Right ventricle myocardium inferior (tissue), 1 donor: ENCODE data around the gene LMBRD2. TPM values are rescaled to one million over a fixed set of nuclear protein-coding genes. Genes with fewer than 3 reads are reported as not detected.

ENCODE experiments used
- ATAC-seq: fragments of 200-7000 bp; cut with Tn5 transposase; one replicate; pipeline ENCODE4 v1.9.1; 2020; ENCODE audit warnings: mild to moderate bottlenecking, moderate library complexity
- DNase-seq: peaks from one replicate; pipeline ENCODE4 v3.0.0; 2021; ENCODE audit errors: missing footprints
- intact Hi-C: fragments of 100-400 bp; cut with DNase I; formaldehyde crosslinking; loops from one replicate; pipeline ENCODE4 v1.11.0; 2022
- total RNA-seq: library from RNA; stranded (reverse); fragmentation: NEBNext Ultra II Directional; extraction: Animal tissue kit (Norgen Biotek cat#: 25700); gene quantifications from one replicate; pipeline ENCODE4 v1.2.1, GENCODE V29; 2021
- donor health status: DM: no; HTN: yes; CAD: no; lungs with severe emphysema.

The LMBRD2 gene
- total RNA-seq, 1 donor from 2014 or later, result 10.4 TPM

GRCh38 chr5:36170832-36171424 lies 19.2 kb upstream of the LMBRD2 start:
- intact Hi-C loops, result loop anchor here (10.0 kb wide), 1 partner anchor 524 kb away; no protein-coding TSS in a partner anchor

DNA sequence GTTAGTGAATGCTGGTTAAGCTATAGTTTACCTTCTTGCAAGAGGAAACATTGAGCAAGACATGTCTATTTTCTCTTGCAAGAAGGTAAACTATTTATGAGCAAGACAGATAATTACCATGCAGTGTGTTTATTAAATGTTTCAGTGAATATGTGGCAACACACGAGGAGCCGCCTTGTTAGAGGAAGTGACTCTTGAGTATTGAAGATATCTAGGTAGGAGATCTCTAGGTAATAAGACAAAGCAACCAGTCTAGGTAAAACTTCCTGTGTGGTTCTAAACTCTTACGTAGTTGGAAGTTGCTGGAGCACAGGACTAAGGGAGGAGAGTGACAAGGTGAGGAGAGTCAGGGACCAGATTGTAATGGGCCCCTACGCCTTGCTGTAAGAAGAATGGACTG lies 17.1 kb upstream of the LMBRD2 start:
- no peak for DNase-seq
- no peak for ATAC-seq
- intact Hi-C loops, result no loop called here

More at GRCh38 chr5:36170832-36171424, 19.2 kb upstream of the LMBRD2 start:
- DNase-seq (no peak), ATAC-seq (no peak)

GRCh38 chr5:36164461-36164860 lies 12.8 kb upstream of the LMBRD2 start:
- intact Hi-C loops, result no loop called here
- ATAC-seq (no peak), DNase-seq (no peak)

DNA sequence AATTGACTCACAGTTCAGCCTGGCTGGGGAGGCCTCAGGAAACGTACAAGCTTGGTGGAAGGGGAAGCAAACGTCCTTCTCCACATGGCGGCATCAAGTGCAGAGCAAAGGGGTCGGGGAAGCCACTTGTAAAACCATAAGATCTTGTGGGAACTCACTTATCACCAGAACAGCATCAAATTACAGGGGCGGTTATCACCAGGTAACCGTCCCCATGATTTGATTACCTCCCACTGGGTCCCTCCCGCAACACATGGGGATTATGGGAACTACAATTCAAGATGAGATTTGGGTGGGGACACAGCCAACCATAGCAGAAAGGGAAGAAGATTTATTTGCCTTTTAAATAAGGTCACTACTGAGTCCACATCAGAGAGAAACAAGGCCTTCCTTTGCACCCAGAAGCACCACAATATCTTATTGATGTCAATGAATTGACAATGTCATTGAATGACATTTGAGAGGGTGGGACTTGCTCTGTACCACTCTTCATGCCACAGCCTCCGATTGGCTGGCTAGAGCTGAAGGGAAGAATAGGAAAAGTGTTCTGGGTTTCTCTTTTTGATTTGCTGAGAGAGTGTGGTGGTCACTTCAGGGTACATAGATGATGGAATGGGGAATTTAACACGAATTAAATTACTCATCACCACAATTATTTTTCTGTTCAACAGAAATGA lies 11.3 kb upstream of the LMBRD2 start:
- no peak for DNase-seq
- no peak for ATAC-seq
- intact Hi-C loops, result no loop called here

DNA sequence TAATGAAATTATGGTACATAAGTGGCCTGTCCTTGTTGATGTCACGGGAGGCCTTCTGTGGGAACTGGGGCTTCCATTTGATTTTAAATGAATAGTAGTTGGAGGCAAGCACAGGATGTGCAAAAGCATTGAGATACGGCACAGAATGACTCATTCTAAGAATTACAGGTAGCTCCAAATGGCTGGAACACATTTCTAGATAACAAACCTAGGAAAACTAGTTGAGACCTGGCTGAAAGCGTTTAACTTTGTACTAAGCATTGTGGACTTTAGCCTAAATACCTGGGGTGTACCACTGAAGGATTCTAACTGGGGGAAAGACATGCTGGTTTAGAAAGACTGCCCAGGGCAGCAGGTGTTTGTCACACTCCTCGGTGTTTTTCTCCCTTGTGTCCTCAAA lies 9.7 kb upstream of the LMBRD2 start:
- ATAC-seq, result no peak
- intact Hi-C loops, result no loop called here
- no peak for DNase-seq

GRCh38 chr5:36160617-36161016 lies 8.9 kb upstream of the LMBRD2 start:
- ATAC-seq (no peak), DNase-seq (no peak)
- intact Hi-C loops, result no loop called here

GRCh38 chr5:36158144-36158543 lies 6.5 kb upstream of the LMBRD2 start:
- ATAC-seq, result no peak
- no peak for DNase-seq
- intact Hi-C loops, result no loop called here

- no peak for DNase-seq
- ATAC-seq, result no peak
- intact Hi-C loops, result no loop called here
Observed at GRCh38 chr5:36156619-36157018, 4.9 kb upstream of the LMBRD2 start.

DNA sequence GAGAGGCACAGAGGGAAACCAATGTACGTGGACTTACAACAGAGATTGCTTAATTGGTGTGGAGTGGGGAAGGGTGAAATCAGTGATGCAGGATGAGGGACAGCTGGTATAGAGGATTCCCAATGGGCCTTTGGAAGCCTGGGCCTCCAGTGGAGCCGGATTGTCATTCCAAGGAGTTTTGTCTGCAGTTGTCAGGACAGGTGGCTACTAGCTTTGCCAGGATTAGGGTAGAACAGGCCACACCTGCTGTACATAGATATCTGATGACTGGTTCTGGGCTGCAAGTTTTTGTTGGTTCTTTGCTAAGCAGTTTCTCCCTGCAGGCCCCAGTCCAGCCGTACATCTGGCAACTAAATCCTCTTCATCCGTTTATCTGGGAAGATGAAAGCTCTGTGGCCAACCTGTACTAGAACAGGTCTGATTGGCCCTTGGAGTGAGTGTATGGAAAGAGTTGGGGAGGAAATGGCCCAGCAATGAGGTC lies 4.5 kb upstream of the LMBRD2 start:
- DNase-seq (no peak), ATAC-seq (no peak)
- intact Hi-C loops, result no loop called here

GRCh38 chr5:36155291-36155690 lies 3.6 kb upstream of the LMBRD2 start:
- DNase-seq (no peak), ATAC-seq (no peak)
- intact Hi-C loops, result no loop called here

GRCh38 chr5:36153726-36154125 lies 2.0 kb upstream of the LMBRD2 start:
- DNase-seq, result no peak
- intact Hi-C loops, result loop anchor here (5.0 kb wide), 1 partner anchor 89 kb away; the partner anchor contains the start of gene NADK2
- no peak for ATAC-seq

GRCh38 chr5:36153298-36153677 lies 1.6 kb upstream of the LMBRD2 start:
- DNase-seq (no peak), ATAC-seq (no peak)
- intact Hi-C loops, result loop anchor here (5.0 kb wide), 1 partner anchor 89 kb away; the partner anchor contains the start of gene NADK2

DNA sequence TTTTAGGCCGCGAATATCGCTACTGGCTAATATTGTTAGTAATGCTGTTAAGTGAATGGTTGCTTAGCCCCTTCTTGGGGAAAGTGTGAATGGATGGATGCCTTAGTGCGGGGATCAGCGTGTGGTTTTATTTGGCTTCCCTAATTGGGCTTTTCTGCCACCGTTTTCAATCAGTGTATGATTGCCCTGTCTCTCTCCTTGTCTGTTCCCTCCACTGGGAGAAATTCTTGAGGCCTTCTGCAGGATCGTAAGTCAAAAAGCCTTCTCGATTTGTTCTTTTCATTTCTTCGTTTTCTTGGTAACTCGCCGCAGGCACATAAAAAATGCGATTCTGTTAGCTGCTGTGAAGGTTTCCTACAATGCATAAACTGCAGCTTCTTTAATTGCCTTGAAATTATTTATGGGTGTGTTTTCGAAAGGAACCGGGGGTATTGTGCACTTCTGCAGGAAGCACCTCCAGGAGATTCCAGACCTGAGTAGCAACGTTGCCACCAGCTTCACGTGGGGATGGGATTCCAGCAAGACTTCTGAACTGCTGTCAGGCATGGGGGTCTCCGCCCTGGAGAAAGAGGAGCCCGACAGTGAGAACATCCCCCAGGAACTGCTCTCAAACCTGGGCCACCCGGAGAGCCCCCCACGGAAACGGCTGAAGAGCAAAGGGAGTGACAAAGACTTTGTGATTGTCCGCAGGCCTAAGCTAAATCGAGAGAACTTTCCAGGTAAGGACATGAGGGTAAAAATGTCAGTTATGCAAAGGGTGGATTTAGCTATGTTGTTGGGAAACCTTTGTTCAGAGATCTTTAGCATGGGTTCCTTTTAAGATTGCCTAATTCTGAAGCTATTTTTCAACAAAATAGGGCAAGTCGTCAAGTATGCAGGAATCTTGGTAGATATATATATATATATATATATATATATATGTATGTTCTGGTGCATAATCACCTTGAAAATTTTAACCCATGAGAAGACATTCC lies 924 bp upstream of the LMBRD2 start:
- ATAC-seq (no peak), DNase-seq (peak; percentile 35)
- intact Hi-C loops, result loop anchor here (5.0 kb wide), 1 partner anchor 90 kb away; the partner anchor contains the start of gene NADK2

- peak; percentile 23 for ATAC-seq
Observed at GRCh38 chr5:36150676-36151433, 832 bp downstream of the LMBRD2 start.

GRCh38 chr5:36147681-36148080 lies 4.0 kb downstream of the LMBRD2 start:
- intact Hi-C loops, result no loop called here
- ATAC-seq (no peak), DNase-seq (no peak)

More at GRCh38 chr5:36150676-36151433, 832 bp downstream of the LMBRD2 start:
- peak; percentile 66 for DNase-seq
- intact Hi-C loops, result loop anchor here (5.0 kb wide), 1 partner anchor 91 kb away; the partner anchor contains the start of gene NADK2

DNA sequence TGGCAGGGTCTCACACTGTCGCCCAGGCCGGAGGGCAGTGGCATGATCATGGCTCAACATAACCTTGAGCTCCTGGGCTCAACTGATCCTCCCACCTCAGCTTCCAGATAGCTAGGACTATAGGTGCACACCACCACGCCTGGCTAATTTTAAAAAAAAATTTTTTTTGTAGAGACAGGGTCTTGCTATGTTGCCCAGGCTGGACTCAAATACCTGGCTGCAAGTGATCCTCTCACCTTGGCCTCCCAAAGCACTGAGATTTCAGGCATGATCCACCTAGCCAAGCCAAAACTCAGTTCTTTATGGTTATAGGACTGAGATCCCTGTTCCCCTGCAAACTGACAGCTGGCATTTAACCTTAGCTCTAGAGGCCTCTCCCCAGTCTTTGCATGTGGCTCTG lies 5.3 kb downstream of the LMBRD2 start:
- DNase-seq, result no peak
- no peak for ATAC-seq
- intact Hi-C loops, result no loop called here

DNA sequence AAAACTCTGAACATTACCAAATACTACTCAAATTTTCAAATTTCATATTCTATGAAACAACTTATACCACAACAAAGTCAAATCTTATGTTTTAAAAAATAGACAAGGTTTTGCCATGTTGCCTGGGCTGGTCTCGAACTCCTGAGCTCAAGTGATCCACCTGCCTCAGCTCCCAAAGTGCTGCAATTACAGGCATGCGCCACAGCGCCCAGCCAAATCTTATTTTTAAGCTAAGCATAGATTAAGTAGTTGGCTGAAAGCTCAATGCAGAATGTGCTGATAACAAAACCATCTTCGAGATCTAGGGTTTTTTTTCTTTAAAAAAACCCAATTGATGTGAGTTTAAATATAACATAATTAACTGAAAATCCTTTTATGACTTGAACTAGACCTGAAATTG lies 6.4 kb downstream of the LMBRD2 start:
- ATAC-seq, result no peak
- intact Hi-C loops, result no loop called here
- DNase-seq, result no peak

- no peak for ATAC-seq
- intact Hi-C loops, result no loop called here
- no peak for DNase-seq
Observed at GRCh38 chr5:36138900-36139683, 12.6 kb downstream of the LMBRD2 start.
